Measurements from ENCODE around the gene ANKS1B.
"Not testable (repeated sequence)": the region's sequence is repeated elsewhere in the genome, so short reads cannot be mapped to it uniquely, and the experiment has no call there.

The ANKS1B gene

GRCh38 chr12:100017056-100017455, 32.3 kb upstream of the ANKS1B start:
- H3K4me3 ChIP-seq (ENCODE audit: low read depth, low read length), result no peak overlapping the region
- DNase-seq (ENCODE audit: low read depth), result no peak
- no peak for TF ChIP-seq CTCF (conservative IDR thresholded peaks at IDR 0.05; ENCODE audit: low read depth, low read length)

GRCh38 chr12:100016304-100016703, 31.6 kb upstream of the ANKS1B start:
- not testable (repeated sequence) for DNase-seq (ENCODE audit: low read depth); H3K4me3 ChIP-seq (ENCODE audit: low read depth, low read length)

GRCh38 chr12:100005846-100006245, 21.1 kb upstream of the ANKS1B start:
- not testable (repeated sequence) for DNase-seq (ENCODE audit: low read depth); H3K4me3 ChIP-seq (ENCODE audit: low read depth, low read length)

- TF ChIP-seq CTCF (conservative IDR thresholded peaks at IDR 0.05; ENCODE audit: low read depth, low read length), result no peak
- DNase-seq (ENCODE audit: low read depth), result no peak
- H3K4me3 ChIP-seq (ENCODE audit: low read depth, low read length), result no peak overlapping the region
Measured at GRCh38 chr12:99997806-99998205, 13.1 kb upstream of the ANKS1B start.

- DNase-seq (ENCODE audit: low read depth), result no peak
- no peak overlapping the region for H3K4me3 ChIP-seq (ENCODE audit: low read depth, low read length)
- TF ChIP-seq CTCF (conservative IDR thresholded peaks at IDR 0.05; ENCODE audit: low read depth, low read length), result no peak
Measured at GRCh38 chr12:99996095-99996494, 11.4 kb upstream of the ANKS1B start.

GRCh38 chr12:99985631-99986030, 895 bp upstream of the ANKS1B start:
- H3K4me3 ChIP-seq (ENCODE audit: low read depth, low read length), result peak overlapping the region; percentile 60
- no peak for DNase-seq (ENCODE audit: low read depth)
- TF ChIP-seq CTCF (conservative IDR thresholded peaks at IDR 0.05; ENCODE audit: low read depth, low read length), result no peak

GRCh38 chr12:99985129-99985570, 414 bp upstream of the ANKS1B start:
- DNase-seq (ENCODE audit: low read depth), result peak; percentile 11
- TF ChIP-seq CTCF (conservative IDR thresholded peaks at IDR 0.05; ENCODE audit: low read depth, low read length), result no peak
- H3K4me3 ChIP-seq (ENCODE audit: low read depth, low read length), result peak overlapping the region; percentile 60

- peak; percentile 11 for DNase-seq (ENCODE audit: low read depth)
- no peak overlapping the region for H3K4me3 ChIP-seq (ENCODE audit: low read depth, low read length)
- TF ChIP-seq CTCF (conservative IDR thresholded peaks at IDR 0.05; ENCODE audit: low read depth, low read length), result no peak
Measured at GRCh38 chr12:99983456-99984258, 1.1 kb downstream of the ANKS1B start.

All from choroid plexus epithelial cell (primary cell).